ENCODE measurements around the gene TMEM127. TPM values are rescaled to one million over a fixed set of nuclear protein-coding genes. Genes with fewer than 3 reads are reported as not detected.

TMEM127 gene
- total and polyA plus RNA-seq, 12 donors: 14.9 to 89.2 (median 63.3) TPM

DNA sequence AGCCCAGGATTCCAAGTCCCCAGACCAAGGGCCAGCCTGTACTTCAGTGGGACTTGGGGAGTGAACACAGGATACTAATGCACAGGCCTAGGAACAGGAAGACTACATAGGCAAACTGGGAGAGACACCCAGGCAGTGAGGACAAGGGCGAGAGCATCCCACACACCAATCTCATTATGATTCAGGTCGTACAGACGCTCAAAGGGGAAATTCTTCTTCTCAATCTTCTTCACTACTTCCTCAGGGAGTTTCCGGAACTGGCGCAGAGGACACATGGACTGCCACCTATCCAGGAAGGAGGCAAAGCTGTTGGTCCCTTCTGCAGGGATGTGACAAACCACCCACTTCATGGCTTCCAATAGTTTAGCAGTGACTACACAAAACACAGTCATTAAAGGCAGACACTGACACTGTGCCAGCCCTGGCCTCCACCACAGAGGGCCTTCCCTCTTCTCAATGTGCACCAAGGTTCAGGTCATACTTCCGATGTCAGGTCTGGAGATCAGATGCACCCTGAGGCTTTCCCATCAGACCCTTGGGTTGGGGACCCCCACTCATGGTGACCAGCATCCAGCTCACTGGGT is 21.6 kb upstream of the TMEM127 start:
- H3K36me3 ChIP-seq (replicated peaks in 1 of 2): peaks cover 0 to 100% of the 10 kb centered on the region in 2 donors
- H3K4me3 ChIP-seq: no peak overlapping the region
- TF ChIP-seq POLR2A (IDR thresholded peaks at IDR 0.05): no peak
- TF ChIP-seq, protein P1, sequence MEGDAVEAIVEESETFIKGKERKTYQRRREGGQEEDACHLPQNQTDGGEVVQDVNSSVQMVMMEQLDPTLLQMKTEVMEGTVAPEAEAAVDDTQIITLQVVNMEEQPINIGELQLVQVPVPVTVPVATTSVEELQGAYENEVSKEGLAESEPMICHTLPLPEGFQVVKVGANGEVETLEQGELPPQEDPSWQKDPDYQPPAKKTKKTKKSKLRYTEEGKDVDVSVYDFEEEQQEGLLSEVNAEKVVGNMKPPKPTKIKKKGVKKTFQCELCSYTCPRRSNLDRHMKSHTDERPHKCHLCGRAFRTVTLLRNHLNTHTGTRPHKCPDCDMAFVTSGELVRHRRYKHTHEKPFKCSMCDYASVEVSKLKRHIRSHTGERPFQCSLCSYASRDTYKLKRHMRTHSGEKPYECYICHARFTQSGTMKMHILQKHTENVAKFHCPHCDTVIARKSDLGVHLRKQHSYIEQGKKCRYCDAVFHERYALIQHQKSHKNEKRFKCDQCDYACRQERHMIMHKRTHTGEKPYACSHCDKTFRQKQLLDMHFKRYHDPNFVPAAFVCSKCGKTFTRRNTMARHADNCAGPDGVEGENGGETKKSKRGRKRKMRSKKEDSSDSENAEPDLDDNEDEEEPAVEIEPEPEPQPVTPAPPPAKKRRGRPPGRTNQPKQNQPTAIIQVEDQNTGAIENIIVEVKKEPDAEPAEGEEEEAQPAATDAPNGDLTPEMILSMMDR (IDR thresholded peaks at IDR 0.05): no peak
- no peaks in the 10 kb centered on the region for H3K4me1 ChIP-seq (replicated peaks in 1 of 2)
- intact Hi-C loops (cut with DNase I): no loop called here
- DNase-seq: no peak
- H3K27ac ChIP-seq: no peak overlapping the region
- no peaks in the 10 kb centered on the region for H3K9me3 ChIP-seq (replicated peaks in 1 of 3)
- WGBS, 4 donors: 89 to 96% (median 93%) methylated on average over 6 of the region's 6 CpGs
- no peaks in the 10 kb centered on the region for H3K27me3 ChIP-seq

DNA sequence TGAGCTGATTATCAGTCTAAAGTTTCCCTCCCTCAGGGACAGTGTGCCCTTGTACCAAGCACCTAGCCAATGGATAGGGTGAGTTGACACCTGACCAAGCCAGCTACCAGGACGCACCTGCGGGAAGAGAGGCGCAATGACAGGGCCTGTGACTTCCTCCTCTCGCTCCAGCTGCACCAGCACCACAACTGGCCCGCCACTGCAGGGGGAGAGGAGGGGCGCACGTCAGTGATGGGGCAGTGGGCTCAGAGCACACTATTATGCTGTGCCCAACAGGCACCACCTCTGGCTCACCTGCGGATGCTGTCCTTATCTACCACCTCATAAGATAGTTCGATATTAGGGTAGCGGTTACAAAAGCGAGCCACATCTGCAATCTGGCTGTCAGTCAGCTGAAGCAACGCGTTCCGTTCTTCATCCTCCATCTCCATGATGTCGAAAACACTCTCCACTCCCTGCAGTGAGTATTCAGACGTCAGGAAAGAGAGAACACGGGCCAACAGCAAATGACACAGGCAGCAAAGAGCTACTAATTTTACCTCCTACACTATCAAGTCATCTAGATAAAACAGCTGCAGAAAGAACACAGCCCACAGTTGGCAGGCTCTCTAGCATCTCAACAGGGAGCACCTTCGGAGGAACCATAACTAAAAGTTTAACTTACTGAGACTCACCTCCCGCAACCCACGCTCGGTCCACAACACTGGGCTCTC is 11.1 kb upstream of the TMEM127 start:
- intact Hi-C loops (cut with DNase I): no loop called here
- no peak for TF ChIP-seq POLR2A (IDR thresholded peaks at IDR 0.05)
- TF ChIP-seq, protein P1 (IDR thresholded peaks at IDR 0.05): no peak
- Histone ChIP-seq H3K4me3 (no peak overlapping the region), H3K27ac (no peak overlapping the region), H3K9me3 (replicated peaks in 1 of 3) (no peaks in the 10 kb centered on the region), H3K27me3 (no peaks in the 10 kb centered on the region), H3K4me1 (replicated peaks in 1 of 2) (peaks cover 8 to 13% of the 10 kb centered on the region in 2 donors), H3K36me3 (replicated peaks in 1 of 2) (peaks cover 0 to 97% of the 10 kb centered on the region in 2 donors)
- 91 to 97% (median 95%) methylated on average over 11 to 21 of the region's 21 CpGs for WGBS, 4 donors
- DNase-seq: no peak

DNA sequence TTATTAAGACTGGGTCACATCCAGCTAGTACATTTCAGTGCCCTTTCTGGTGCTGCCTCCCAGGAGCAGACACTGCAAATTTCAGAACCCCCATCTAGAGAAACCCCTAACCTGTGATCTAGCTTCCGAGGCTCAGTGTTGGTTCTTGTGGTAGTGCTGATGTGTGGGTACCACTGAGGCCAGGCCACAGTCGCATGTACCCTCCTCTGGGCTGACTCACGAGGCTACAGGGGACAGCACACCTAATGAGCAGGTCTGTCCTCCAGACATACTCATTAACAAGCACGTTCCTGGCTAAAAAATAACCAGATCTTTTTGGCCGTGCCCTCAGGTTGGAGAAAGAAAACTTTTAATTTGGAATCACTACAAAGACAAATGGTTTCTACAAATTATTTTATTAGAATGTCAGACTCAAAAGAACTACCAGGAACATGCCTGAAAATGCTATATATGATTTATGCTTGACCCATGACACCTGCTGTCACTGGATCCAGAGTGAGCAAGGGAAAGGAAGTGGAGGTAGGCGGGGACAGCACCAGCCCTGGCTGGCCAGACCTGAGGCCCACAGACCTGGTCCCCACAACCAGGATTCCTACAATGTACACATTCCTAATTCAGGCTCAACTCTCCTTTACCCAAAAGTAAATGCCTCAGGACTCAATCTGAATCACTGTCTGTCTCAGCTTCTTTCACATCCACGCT is 8.7 kb upstream of the TMEM127 start:
- no peak for DNase-seq

DNA sequence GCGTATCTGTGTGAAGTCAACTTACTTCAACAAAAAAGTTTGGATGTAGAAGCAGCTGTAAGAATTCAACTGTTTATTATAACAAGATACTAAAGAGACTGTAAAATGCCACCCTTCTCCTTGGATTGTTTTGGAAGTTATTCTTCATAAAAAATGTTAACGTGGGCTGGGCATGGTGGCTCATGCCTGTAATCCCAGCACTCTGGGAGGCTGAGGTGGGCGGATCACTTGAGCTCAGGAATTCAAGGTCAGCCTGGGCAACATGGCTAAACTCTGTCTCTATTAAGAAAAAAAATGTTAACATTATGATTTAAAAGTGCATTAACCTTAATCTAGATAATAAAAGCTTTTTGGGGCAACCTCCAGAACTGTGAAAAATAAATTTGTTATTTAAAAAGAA is 8.0 kb upstream of the TMEM127 start:
- no peak overlapping the region for H3K4me3 ChIP-seq
- intact Hi-C loops (cut with DNase I): no loop called here
- H3K9me3 ChIP-seq (replicated peaks in 1 of 3): no peaks in the 10 kb centered on the region
- WGBS, 4 donors: 45 to 61% (median 55%) methylated on average over 3 of the region's 3 CpGs
- H3K27me3 ChIP-seq: no peaks in the 10 kb centered on the region
- H3K27ac ChIP-seq: peak overlapping the region in 2 of 5 donors; percentile 34 to 56
- H3K4me1 ChIP-seq (replicated peaks in 1 of 2): peaks cover 8 to 13% of the 10 kb centered on the region in 2 donors
- peaks cover 0 to 94% of the 10 kb centered on the region in 2 donors for H3K36me3 ChIP-seq (replicated peaks in 1 of 2)
- TF ChIP-seq, protein P1 (IDR thresholded peaks at IDR 0.05): no peak
- TF ChIP-seq POLR2A (IDR thresholded peaks at IDR 0.05): no peak
- peak in 2 of 7 donors; percentile 55 to 60 for DNase-seq

More for the DNA sequence above, 8.7 kb upstream of the TMEM127 start:
- peaks cover 8 to 13% of the 10 kb centered on the region in 2 donors for H3K4me1 ChIP-seq (replicated peaks in 1 of 2)
- WGBS, 4 donors: 71 to 84% (median 79%) methylated on average over 7 of the region's 7 CpGs
- peaks cover 0 to 94% of the 10 kb centered on the region in 2 donors for H3K36me3 ChIP-seq (replicated peaks in 1 of 2)
- H3K27ac ChIP-seq: peak overlapping the region in 2 of 5 donors; percentile 20 to 49
- intact Hi-C loops (cut with DNase I): no loop called here
- no peaks in the 10 kb centered on the region for H3K27me3 ChIP-seq
- no peak for TF ChIP-seq POLR2A (IDR thresholded peaks at IDR 0.05)
- TF ChIP-seq, protein P1 (IDR thresholded peaks at IDR 0.05): no peak
- no peak overlapping the region for H3K4me3 ChIP-seq
- H3K9me3 ChIP-seq (replicated peaks in 1 of 3): no peaks in the 10 kb centered on the region
